Panc1 (cell line): ENCODE measurements around the gene SUMO1.
A peak's percentile ranks its signal among the peaks of the same experiment; 100 is the strongest.

Experiments used
- POLR2AphosphoS5 ChIP-seq: IDR thresholded peaks from 2 replicates; pipeline ENCODE4 v1.6.1; 2012; ENCODE audit warnings: mild to moderate bottlenecking, low read depth, low read length, moderate library complexity
- TF ChIP-seq, protein P1 (sequence below): fragments of 450-650 bp; IDR thresholded peaks from 2 replicates; pipeline ENCODE4 v1.5.1; 2017; ENCODE audit warnings: mild to moderate bottlenecking

DNA sequence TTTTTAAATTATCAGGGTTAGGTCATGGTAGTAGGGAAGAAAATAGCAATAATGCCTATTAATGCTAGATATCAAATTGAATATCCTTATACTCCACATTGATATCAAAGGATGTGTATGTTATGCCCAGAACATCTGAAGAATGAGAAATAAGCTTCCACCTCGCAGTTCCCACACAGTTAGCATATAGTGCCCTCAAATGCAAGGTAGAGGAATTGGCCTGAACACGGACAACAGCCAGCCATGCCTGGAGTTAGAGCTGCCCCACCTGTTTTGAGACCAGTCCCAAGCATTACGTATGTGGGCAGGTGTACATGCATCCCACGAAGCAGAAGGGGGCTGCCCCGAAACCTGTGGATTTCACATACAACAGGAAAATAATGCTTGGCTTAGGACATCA, 79.6 kb downstream of the SUMO1 start:
- TF ChIP-seq, protein P1, sequence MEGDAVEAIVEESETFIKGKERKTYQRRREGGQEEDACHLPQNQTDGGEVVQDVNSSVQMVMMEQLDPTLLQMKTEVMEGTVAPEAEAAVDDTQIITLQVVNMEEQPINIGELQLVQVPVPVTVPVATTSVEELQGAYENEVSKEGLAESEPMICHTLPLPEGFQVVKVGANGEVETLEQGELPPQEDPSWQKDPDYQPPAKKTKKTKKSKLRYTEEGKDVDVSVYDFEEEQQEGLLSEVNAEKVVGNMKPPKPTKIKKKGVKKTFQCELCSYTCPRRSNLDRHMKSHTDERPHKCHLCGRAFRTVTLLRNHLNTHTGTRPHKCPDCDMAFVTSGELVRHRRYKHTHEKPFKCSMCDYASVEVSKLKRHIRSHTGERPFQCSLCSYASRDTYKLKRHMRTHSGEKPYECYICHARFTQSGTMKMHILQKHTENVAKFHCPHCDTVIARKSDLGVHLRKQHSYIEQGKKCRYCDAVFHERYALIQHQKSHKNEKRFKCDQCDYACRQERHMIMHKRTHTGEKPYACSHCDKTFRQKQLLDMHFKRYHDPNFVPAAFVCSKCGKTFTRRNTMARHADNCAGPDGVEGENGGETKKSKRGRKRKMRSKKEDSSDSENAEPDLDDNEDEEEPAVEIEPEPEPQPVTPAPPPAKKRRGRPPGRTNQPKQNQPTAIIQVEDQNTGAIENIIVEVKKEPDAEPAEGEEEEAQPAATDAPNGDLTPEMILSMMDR: peak; percentile 74
- TF ChIP-seq POLR2AphosphoS5: no peak
